HEK293 (cell line): ENCODE data around the gene NPPA.
A peak's percentile ranks its signal among the peaks of the same experiment; 100 is the strongest.

Experiments
- CTCF ChIA-PET: fragments of 350-600 bp; formaldehyde crosslinking; extraction: SDS; loops from one replicate; lab custom pipeline; 2021; ENCODE audit warnings: antibody characterized with exemption; lab: Yijun Ruan, JAX
- POLR2A ChIA-PET: fragments of 300-600 bp; formaldehyde crosslinking; extraction: SDS; loops from one replicate; lab custom pipeline; 2020; ENCODE audit warnings: antibody characterized with exemption, inconsistent platforms; lab: Yijun Ruan, JAX
- H3K27ac ChIP-seq: fragments of 200-500 bp; sonication (Bioruptor generic); 2 replicates; pipeline ENCODE4 v1.5.1; 2014; ENCODE audit warnings: low read depth, low read length, control low read depth, inconsistent platforms; ENCODE audit errors: extremely low read depth
- H3K36me3 ChIP-seq, 2 experiments: fragments of 200-500 bp in 1 of 2; sonication (Bioruptor generic) in 1 of 2; 1 replicate in 1 of 2; 2 replicates in 1 of 2; pipeline ENCODE4 v1.5.1; 2014 to 2017; ENCODE audit warnings: inconsistent platforms in 2 of 2, low read length in 2 of 2; ENCODE audit not compliant: control insufficient read depth in 2 of 2, insufficient read depth in 1 of 2
- H3K4me1 ChIP-seq: fragments of 200-500 bp; sonication (Bioruptor generic); 2 replicates; pipeline ENCODE4 v1.5.1; 2014; ENCODE audit warnings: mild to moderate bottlenecking, low read length, inconsistent platforms; ENCODE audit not compliant: control insufficient read depth, insufficient read depth
- H3K4me3 ChIP-seq: 2 replicates; pipeline ENCODE4 v1.5.1; 2011; ENCODE audit warnings: low read depth, mild to moderate bottlenecking, control low read depth, low read length, moderate library complexity
- H3K9me3 ChIP-seq: fragments of 200-500 bp; sonication (Bioruptor generic); 2 replicates; pipeline ENCODE4 v1.5.1; 2014; ENCODE audit warnings: low read depth, low read length, inconsistent platforms; ENCODE audit not compliant: control insufficient read depth, insufficient read depth
- GLI4 ChIP-seq: fragments of 450-650 bp; formaldehyde crosslinking; IDR thresholded peaks from 2 replicates; pipeline ENCODE4 v1.5.1; 2016; ENCODE audit warnings: missing biosample characterization, missing genetic modification characterization
- KLF16 ChIP-seq: fragments of 450-650 bp; formaldehyde crosslinking; IDR thresholded peaks from 2 replicates; pipeline ENCODE4 v1.5.1; 2017; ENCODE audit warnings: missing biosample characterization, missing genetic modification characterization
- SALL2 ChIP-seq: fragments of 450-650 bp; formaldehyde crosslinking; IDR thresholded peaks from 2 replicates; pipeline ENCODE4 v1.5.0; 2017; ENCODE audit warnings: missing biosample characterization, mild to moderate bottlenecking, missing genetic modification characterization, borderline replicate concordance
- SP2 ChIP-seq: fragments of 450-650 bp; formaldehyde crosslinking; IDR thresholded peaks from 2 replicates; pipeline ENCODE4 v1.5.1; 2016; ENCODE audit warnings: missing biosample characterization, missing genetic modification characterization
- ZBTB17 ChIP-seq: fragments of 450-650 bp; formaldehyde crosslinking; IDR thresholded peaks from 2 replicates; pipeline ENCODE4 v1.5.1; 2016; ENCODE audit warnings: missing biosample characterization, missing genetic modification characterization
- ZBTB48 ChIP-seq: fragments of 450-650 bp; formaldehyde crosslinking; IDR thresholded peaks from 2 replicates; pipeline ENCODE4 v1.5.1; 2016; ENCODE audit warnings: missing biosample characterization, missing genetic modification characterization
- ZNF10 ChIP-seq: fragments of 450-650 bp; formaldehyde crosslinking; IDR thresholded peaks from 2 replicates; pipeline ENCODE4 v1.5.1; 2017; ENCODE audit warnings: missing biosample characterization, missing genetic modification characterization
- ZNF837 ChIP-seq: fragments of 450-650 bp; formaldehyde crosslinking; IDR thresholded peaks from 2 replicates; pipeline ENCODE4 v1.5.1; 2016; ENCODE audit warnings: missing biosample characterization, missing genetic modification characterization
- TF ChIP-seq, protein P1 (sequence below): fragments of 450-650 bp; formaldehyde crosslinking; IDR thresholded peaks from 2 replicates; pipeline ENCODE4 v1.5.1; 2016; ENCODE audit warnings: missing biosample characterization, missing genetic modification characterization
- TF ChIP-seq, protein P2 (sequence below): fragments of 450-650 bp; formaldehyde crosslinking; IDR thresholded peaks from 2 replicates; pipeline ENCODE4 v1.5.1; 2016; ENCODE audit warnings: missing biosample characterization, missing genetic modification characterization, borderline replicate concordance
- TF ChIP-seq, protein P3 (sequence below): fragments of 450-650 bp; formaldehyde crosslinking; IDR thresholded peaks from 2 replicates; pipeline ENCODE4 v1.5.1; 2016; ENCODE audit warnings: missing biosample characterization, missing genetic modification characterization, borderline replicate concordance
- TF ChIP-seq, protein P4 (sequence below): fragments of 450-650 bp; formaldehyde crosslinking; IDR thresholded peaks from 2 replicates; pipeline ENCODE4 v1.5.0; 2017; ENCODE audit warnings: missing biosample characterization, missing genetic modification characterization, borderline replicate concordance

Gene NPPA

DNA sequence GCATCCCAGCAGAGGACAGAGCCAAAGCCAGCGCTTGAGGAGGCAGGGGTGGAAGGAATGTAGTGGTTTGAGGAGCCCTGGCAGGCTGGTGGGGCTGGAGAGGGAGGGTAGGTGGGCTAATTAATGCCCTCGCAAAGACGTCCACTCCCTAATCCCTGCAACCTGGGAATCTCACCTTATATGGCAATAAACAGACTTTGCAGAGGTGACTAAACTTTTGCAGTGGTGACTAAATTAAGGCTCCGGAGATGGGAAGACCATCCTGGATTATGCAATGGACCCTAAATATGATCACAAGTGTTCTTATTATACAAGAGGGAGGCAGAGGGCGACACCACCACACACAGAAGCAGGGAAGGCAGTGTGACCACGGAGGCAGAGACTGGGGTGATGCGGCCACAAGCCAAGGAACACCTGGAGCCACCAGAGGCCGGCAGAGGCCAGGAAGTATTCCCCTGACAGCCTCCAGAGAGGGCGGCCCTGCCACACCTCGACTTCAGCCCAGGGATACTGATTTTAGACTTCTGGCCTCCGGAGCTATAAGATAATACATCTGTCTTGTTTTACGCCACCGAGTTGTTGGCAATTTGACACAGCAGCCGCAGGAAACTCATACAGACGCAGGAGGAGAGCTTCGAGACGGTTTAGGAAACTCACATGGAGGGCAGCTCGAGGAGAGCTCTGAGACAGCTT, 34.3 kb upstream of the NPPA start:
- TF ChIP-seq, protein P1, sequence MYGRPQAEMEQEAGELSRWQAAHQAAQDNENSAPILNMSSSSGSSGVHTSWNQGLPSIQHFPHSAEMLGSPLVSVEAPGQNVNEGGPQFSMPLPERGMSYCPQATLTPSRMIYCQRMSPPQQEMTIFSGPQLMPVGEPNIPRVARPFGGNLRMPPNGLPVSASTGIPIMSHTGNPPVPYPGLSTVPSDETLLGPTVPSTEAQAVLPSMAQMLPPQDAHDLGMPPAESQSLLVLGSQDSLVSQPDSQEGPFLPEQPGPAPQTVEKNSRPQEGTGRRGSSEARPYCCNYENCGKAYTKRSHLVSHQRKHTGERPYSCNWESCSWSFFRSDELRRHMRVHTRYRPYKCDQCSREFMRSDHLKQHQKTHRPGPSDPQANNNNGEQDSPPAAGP, result 0 out of 2 replicates have a peak, but pooled peaks have one; percentile 13
- TF ChIP-seq, protein P2, sequence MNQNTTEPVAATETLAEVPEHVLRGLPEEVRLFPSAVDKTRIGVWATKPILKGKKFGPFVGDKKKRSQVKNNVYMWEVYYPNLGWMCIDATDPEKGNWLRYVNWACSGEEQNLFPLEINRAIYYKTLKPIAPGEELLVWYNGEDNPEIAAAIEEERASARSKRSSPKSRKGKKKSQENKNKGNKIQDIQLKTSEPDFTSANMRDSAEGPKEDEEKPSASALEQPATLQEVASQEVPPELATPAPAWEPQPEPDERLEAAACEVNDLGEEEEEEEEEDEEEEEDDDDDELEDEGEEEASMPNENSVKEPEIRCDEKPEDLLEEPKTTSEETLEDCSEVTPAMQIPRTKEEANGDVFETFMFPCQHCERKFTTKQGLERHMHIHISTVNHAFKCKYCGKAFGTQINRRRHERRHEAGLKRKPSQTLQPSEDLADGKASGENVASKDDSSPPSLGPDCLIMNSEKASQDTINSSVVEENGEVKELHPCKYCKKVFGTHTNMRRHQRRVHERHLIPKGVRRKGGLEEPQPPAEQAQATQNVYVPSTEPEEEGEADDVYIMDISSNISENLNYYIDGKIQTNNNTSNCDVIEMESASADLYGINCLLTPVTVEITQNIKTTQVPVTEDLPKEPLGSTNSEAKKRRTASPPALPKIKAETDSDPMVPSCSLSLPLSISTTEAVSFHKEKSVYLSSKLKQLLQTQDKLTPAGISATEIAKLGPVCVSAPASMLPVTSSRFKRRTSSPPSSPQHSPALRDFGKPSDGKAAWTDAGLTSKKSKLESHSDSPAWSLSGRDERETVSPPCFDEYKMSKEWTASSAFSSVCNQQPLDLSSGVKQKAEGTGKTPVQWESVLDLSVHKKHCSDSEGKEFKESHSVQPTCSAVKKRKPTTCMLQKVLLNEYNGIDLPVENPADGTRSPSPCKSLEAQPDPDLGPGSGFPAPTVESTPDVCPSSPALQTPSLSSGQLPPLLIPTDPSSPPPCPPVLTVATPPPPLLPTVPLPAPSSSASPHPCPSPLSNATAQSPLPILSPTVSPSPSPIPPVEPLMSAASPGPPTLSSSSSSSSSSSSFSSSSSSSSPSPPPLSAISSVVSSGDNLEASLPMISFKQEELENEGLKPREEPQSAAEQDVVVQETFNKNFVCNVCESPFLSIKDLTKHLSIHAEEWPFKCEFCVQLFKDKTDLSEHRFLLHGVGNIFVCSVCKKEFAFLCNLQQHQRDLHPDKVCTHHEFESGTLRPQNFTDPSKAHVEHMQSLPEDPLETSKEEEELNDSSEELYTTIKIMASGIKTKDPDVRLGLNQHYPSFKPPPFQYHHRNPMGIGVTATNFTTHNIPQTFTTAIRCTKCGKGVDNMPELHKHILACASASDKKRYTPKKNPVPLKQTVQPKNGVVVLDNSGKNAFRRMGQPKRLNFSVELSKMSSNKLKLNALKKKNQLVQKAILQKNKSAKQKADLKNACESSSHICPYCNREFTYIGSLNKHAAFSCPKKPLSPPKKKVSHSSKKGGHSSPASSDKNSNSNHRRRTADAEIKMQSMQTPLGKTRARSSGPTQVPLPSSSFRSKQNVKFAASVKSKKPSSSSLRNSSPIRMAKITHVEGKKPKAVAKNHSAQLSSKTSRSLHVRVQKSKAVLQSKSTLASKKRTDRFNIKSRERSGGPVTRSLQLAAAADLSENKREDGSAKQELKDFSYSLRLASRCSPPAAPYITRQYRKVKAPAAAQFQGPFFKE, result no peak
- Histone ChIP-seq H3K36me3 (no peaks in the 10 kb centered on the region), H3K4me1 (no peaks in the 10 kb centered on the region), H3K4me3 (no peak overlapping the region), H3K27ac (no peak overlapping the region), H3K9me3 (no peaks in the 10 kb centered on the region)
- POLR2A ChIA-PET, result interaction anchor here (1.9 kb wide), 1 partner anchor 27 kb away, joined by 8 read pairs; no protein-coding TSS in a partner anchor
- CTCF ChIA-PET, result interaction anchor here (1.0 to 1.5 kb wide), 3 partner anchors 11 to 36 kb away, joined by 4 to 9 read pairs (median 7); no protein-coding TSS in a partner anchor

DNA sequence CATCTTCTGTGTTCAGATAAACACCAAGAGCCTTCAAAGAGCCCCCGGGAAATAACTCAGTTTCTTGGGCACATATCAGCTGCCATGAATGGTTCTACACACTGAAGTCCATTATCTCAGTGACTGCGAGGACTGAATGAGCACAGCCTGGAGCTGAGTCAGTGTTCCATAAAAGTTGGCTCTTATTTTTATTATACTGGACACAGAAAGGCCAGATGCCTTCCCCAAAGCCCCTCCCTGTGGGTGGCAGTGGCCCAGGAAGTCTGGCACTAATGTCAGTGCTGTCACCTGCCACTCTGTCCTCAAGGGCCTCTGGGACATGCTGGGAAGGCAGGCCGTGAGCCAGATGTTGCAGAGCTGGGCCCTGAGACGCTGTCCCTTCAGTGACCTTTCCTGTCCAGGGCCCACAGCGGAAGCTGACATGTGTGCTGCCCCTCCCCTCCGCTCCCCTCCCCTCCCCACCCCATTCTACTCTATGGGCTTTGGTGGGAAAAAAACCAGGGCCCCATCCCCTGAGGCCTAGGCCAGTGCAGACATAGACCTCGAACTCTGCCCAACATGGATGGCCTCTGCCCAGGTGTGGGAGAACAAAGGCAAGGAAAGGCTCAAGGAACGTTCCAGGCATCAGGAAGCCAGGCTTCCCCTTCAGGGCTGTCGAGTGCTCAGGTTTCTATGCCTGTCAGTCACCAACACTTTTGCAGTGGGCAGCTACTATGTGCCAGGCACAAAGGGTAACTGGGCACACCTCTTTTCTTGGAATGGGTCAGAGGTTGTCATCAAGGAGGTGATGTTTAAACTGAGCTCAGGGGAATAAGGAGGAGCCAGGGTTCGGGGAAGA, 33.5 kb upstream of the NPPA start:
- H3K27ac ChIP-seq, result no peak overlapping the region
- H3K4me3 ChIP-seq, result no peak overlapping the region
- POLR2A ChIA-PET, result interaction anchor here (1.9 kb wide), 1 partner anchor 28 kb away, joined by 8 read pairs; no protein-coding TSS in a partner anchor
- CTCF ChIA-PET, result interaction anchor here (1.5 kb wide), 1 partner anchor 13 kb away, joined by 7 read pairs; no protein-coding TSS in a partner anchor
- TF ChIP-seq SP2 (tag by site-specific recombination), result no peak
- TF ChIP-seq ZNF10 (tag by site-specific recombination), result no peak
- TF ChIP-seq KLF16 (tag by site-specific recombination), result no peak
- TF ChIP-seq GLI4 (tag by site-specific recombination), result no peak
- TF ChIP-seq, protein P3, sequence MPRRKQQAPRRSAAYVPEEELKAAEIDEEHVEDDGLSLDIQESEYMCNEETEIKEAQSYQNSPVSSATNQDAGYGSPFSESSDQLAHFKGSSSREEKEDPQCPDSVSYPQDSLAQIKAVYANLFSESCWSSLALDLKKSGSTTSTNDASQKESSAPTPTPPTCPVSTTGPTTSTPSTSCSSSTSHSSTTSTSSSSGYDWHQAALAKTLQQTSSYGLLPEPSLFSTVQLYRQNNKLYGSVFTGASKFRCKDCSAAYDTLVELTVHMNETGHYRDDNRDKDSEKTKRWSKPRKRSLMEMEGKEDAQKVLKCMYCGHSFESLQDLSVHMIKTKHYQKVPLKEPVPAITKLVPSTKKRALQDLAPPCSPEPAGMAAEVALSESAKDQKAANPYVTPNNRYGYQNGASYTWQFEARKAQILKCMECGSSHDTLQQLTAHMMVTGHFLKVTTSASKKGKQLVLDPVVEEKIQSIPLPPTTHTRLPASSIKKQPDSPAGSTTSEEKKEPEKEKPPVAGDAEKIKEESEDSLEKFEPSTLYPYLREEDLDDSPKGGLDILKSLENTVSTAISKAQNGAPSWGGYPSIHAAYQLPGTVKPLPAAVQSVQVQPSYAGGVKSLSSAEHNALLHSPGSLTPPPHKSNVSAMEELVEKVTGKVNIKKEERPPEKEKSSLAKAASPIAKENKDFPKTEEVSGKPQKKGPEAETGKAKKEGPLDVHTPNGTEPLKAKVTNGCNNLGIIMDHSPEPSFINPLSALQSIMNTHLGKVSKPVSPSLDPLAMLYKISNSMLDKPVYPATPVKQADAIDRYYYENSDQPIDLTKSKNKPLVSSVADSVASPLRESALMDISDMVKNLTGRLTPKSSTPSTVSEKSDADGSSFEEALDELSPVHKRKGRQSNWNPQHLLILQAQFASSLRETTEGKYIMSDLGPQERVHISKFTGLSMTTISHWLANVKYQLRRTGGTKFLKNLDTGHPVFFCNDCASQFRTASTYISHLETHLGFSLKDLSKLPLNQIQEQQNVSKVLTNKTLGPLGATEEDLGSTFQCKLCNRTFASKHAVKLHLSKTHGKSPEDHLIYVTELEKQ, result no peak
- TF ChIP-seq ZBTB48 (tag by site-specific recombination), result no peak
- no peak for TF ChIP-seq SALL2
- TF ChIP-seq, protein P4, sequence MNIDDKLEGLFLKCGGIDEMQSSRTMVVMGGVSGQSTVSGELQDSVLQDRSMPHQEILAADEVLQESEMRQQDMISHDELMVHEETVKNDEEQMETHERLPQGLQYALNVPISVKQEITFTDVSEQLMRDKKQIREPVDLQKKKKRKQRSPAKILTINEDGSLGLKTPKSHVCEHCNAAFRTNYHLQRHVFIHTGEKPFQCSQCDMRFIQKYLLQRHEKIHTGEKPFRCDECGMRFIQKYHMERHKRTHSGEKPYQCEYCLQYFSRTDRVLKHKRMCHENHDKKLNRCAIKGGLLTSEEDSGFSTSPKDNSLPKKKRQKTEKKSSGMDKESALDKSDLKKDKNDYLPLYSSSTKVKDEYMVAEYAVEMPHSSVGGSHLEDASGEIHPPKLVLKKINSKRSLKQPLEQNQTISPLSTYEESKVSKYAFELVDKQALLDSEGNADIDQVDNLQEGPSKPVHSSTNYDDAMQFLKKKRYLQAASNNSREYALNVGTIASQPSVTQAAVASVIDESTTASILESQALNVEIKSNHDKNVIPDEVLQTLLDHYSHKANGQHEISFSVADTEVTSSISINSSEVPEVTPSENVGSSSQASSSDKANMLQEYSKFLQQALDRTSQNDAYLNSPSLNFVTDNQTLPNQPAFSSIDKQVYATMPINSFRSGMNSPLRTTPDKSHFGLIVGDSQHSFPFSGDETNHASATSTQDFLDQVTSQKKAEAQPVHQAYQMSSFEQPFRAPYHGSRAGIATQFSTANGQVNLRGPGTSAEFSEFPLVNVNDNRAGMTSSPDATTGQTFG, result no peak
- TF ChIP-seq ZNF837 (tag by site-specific recombination), result no peak
- TF ChIP-seq ZBTB17, result no peak
- TF ChIP-seq, all 188 proteins: peak for 0
- Histone ChIP-seq H3K36me3 (no peaks in the 10 kb centered on the region), H3K9me3 (no peaks in the 10 kb centered on the region), H3K4me1 (no peaks in the 10 kb centered on the region)
